ENCODE measurements around the gene ADAMTS5.

The ADAMTS5 gene

GRCh38 chr21:26883768-26884167, 83.1 kb downstream of the ADAMTS5 start:
- DNase-seq = no peak

GRCh38 chr21:26881504-26882228, 85.2 kb downstream of the ADAMTS5 start:
- no peak for DNase-seq

- DNase-seq = no peak
Measured at GRCh38 chr21:26877018-26877417, 89.9 kb downstream of the ADAMTS5 start.

GRCh38 chr21:26874347-26874746, 92.5 kb downstream of the ADAMTS5 start:
- DNase-seq = no peak
